ENCODE results near the gene LPCAT1.

Gene LPCAT1

GRCh38 chr5:1548702-1549474 is 25.1 kb upstream of the LPCAT1 start:
- peaks cover 3% of the 10 kb centered on the region for H3K4me1 Mint-ChIP-seq (ENCODE audit: low read depth)
- no peak overlapping the region for H3K27ac Mint-ChIP-seq
- DNase-seq, result no peak
- H3K36me3 Mint-ChIP-seq (ENCODE audit: low read depth), result no peaks in the 10 kb centered on the region
- H3K9me3 Mint-ChIP-seq, result no peaks in the 10 kb centered on the region
- H3K4me3 Mint-ChIP-seq, result no peak overlapping the region
- no peaks in the 10 kb centered on the region for H3K27me3 Mint-ChIP-seq

- H3K4me3 Mint-ChIP-seq, result no peak overlapping the region
- DNase-seq, result no peak
- H3K27ac Mint-ChIP-seq, result no peak overlapping the region
- H3K36me3 Mint-ChIP-seq (ENCODE audit: low read depth), result no peaks in the 10 kb centered on the region
- no peaks in the 10 kb centered on the region for H3K27me3 Mint-ChIP-seq
- H3K4me1 Mint-ChIP-seq (ENCODE audit: low read depth), result peaks cover 3% of the 10 kb centered on the region
- H3K9me3 Mint-ChIP-seq, result no peaks in the 10 kb centered on the region
Measured at GRCh38 chr5:1547655-1548054, 23.9 kb upstream of the LPCAT1 start.

- DNase-seq, result no peak
- H3K4me3 Mint-ChIP-seq, result no peak overlapping the region
- no peaks in the 10 kb centered on the region for H3K9me3 Mint-ChIP-seq
- H3K27me3 Mint-ChIP-seq, result no peaks in the 10 kb centered on the region
- peaks cover 3% of the 10 kb centered on the region for H3K4me1 Mint-ChIP-seq (ENCODE audit: low read depth)
- H3K36me3 Mint-ChIP-seq (ENCODE audit: low read depth), result no peaks in the 10 kb centered on the region
- no peak overlapping the region for H3K27ac Mint-ChIP-seq
Measured at GRCh38 chr5:1547236-1547635, 23.5 kb upstream of the LPCAT1 start.

- H3K36me3 Mint-ChIP-seq (ENCODE audit: low read depth), result no peaks in the 10 kb centered on the region
- no peaks in the 10 kb centered on the region for H3K27me3 Mint-ChIP-seq
- H3K4me1 Mint-ChIP-seq (ENCODE audit: low read depth), result peaks cover 3% of the 10 kb centered on the region
- no peak for DNase-seq
- H3K4me3 Mint-ChIP-seq, result no peak overlapping the region
- H3K27ac Mint-ChIP-seq, result no peak overlapping the region
- no peaks in the 10 kb centered on the region for H3K9me3 Mint-ChIP-seq
Measured at GRCh38 chr5:1546556-1546955, 22.8 kb upstream of the LPCAT1 start.

- DNase-seq, result no peak
- no peak overlapping the region for H3K4me3 Mint-ChIP-seq
- H3K27me3 Mint-ChIP-seq, result no peaks in the 10 kb centered on the region
- no peaks in the 10 kb centered on the region for H3K36me3 Mint-ChIP-seq (ENCODE audit: low read depth)
- H3K4me1 Mint-ChIP-seq (ENCODE audit: low read depth), result peaks cover 3% of the 10 kb centered on the region
- no peaks in the 10 kb centered on the region for H3K9me3 Mint-ChIP-seq
- no peak overlapping the region for H3K27ac Mint-ChIP-seq
Measured at GRCh38 chr5:1545805-1546355, 22.1 kb upstream of the LPCAT1 start.

GRCh38 chr5:1545126-1545804 is 21.5 kb upstream of the LPCAT1 start:
- Mint-ChIP-seq H3K4me3 (no peak overlapping the region), H3K9me3 (no peaks in the 10 kb centered on the region), H3K4me1 (ENCODE audit: low read depth) (peaks cover 3% of the 10 kb centered on the region), H3K36me3 (ENCODE audit: low read depth) (no peaks in the 10 kb centered on the region), H3K27me3 (no peaks in the 10 kb centered on the region), H3K27ac (no peak overlapping the region)
- no peak for DNase-seq

- no peaks in the 10 kb centered on the region for H3K36me3 Mint-ChIP-seq (ENCODE audit: low read depth)
Measured at GRCh38 chr5:1544294-1544961, 20.7 kb upstream of the LPCAT1 start.

GRCh38 chr5:1543398-1544293 is 19.9 kb upstream of the LPCAT1 start:
- no peak for DNase-seq
- Mint-ChIP-seq H3K4me1 (ENCODE audit: low read depth) (peaks cover 3% of the 10 kb centered on the region), H3K27me3 (no peaks in the 10 kb centered on the region)

More at GRCh38 chr5:1544294-1544961, 20.7 kb upstream of the LPCAT1 start:
- Mint-ChIP-seq H3K27ac (no peak overlapping the region), H3K4me3 (no peak overlapping the region), H3K27me3 (no peaks in the 10 kb centered on the region), H3K9me3 (no peaks in the 10 kb centered on the region), H3K4me1 (ENCODE audit: low read depth) (peaks cover 3% of the 10 kb centered on the region)
- DNase-seq, result no peak

GRCh38 chr5:1542781-1543180 is 19.0 kb upstream of the LPCAT1 start:
- DNase-seq, result no peak
- Mint-ChIP-seq H3K9me3 (no peaks in the 10 kb centered on the region), H3K27ac (no peak overlapping the region), H3K4me3 (no peak overlapping the region), H3K27me3 (no peaks in the 10 kb centered on the region), H3K36me3 (ENCODE audit: low read depth) (no peaks in the 10 kb centered on the region), H3K4me1 (ENCODE audit: low read depth) (peaks cover 3% of the 10 kb centered on the region)

More at GRCh38 chr5:1543398-1544293, 19.9 kb upstream of the LPCAT1 start:
- H3K36me3 Mint-ChIP-seq (ENCODE audit: low read depth), result no peaks in the 10 kb centered on the region
- H3K27ac Mint-ChIP-seq, result no peak overlapping the region
- no peak overlapping the region for H3K4me3 Mint-ChIP-seq
- no peaks in the 10 kb centered on the region for H3K9me3 Mint-ChIP-seq

- no peak for DNase-seq
- H3K4me3 Mint-ChIP-seq, result no peak overlapping the region
- no peaks in the 10 kb centered on the region for H3K36me3 Mint-ChIP-seq (ENCODE audit: low read depth)
- H3K4me1 Mint-ChIP-seq (ENCODE audit: low read depth), result peaks cover 11% of the 10 kb centered on the region
- no peak overlapping the region for H3K27ac Mint-ChIP-seq
- no peaks in the 10 kb centered on the region for H3K27me3 Mint-ChIP-seq
- no peaks in the 10 kb centered on the region for H3K9me3 Mint-ChIP-seq
Measured at GRCh38 chr5:1541702-1542400, 18.1 kb upstream of the LPCAT1 start.

- Mint-ChIP-seq H3K4me3 (no peak overlapping the region), H3K27ac (no peak overlapping the region), H3K9me3 (no peaks in the 10 kb centered on the region), H3K27me3 (no peaks in the 10 kb centered on the region), H3K4me1 (ENCODE audit: low read depth) (peaks cover 19% of the 10 kb centered on the region), H3K36me3 (ENCODE audit: low read depth) (no peaks in the 10 kb centered on the region)
- DNase-seq, result peak; percentile 6
Measured at GRCh38 chr5:1540831-1541701, 17.3 kb upstream of the LPCAT1 start.

GRCh38 chr5:1540166-1540565 is 16.4 kb upstream of the LPCAT1 start:
- H3K27ac Mint-ChIP-seq, result no peak overlapping the region
- no peaks in the 10 kb centered on the region for H3K27me3 Mint-ChIP-seq
- no peaks in the 10 kb centered on the region for H3K9me3 Mint-ChIP-seq
- DNase-seq, result no peak
- no peak overlapping the region for H3K4me3 Mint-ChIP-seq
- H3K4me1 Mint-ChIP-seq (ENCODE audit: low read depth), result peaks cover 23% of the 10 kb centered on the region
- H3K36me3 Mint-ChIP-seq (ENCODE audit: low read depth), result no peaks in the 10 kb centered on the region
